NCI-H1694 (cell line): Measurements from ENCODE around the gene GPSM3.
"Not testable (repeated sequence)": the region's sequence is repeated elsewhere in the genome, so short reads cannot be mapped to it uniquely, and the experiment has no call there.

ENCODE experiments used
- DNase-seq: peaks from one replicate; lab custom pipeline; 2025; lab: John Stamatoyannopoulos, UW

The GPSM3 gene

GRCh38 chr6:32187009-32187709 lies 5.3 kb downstream of the GPSM3 start:
- DNase-seq = no peak

GRCh38 chr6:32186151-32186840 lies 6.1 kb downstream of the GPSM3 start:
- not testable (repeated sequence) for DNase-seq

- not testable (repeated sequence) for DNase-seq
Observed at GRCh38 chr6:32185681-32186131, 6.7 kb downstream of the GPSM3 start.

GRCh38 chr6:32184084-32184640 lies 8.3 kb downstream of the GPSM3 start, which contains the start of gene AGER:
Gene AGER, minus strand, starts transcription at chr6:32184253. Its CDS starts 31 bp downstream, at chr6:32184222.
- no peak for DNase-seq

GRCh38 chr6:32183483-32184083 lies 8.9 kb downstream of the GPSM3 start:
- DNase-seq = no peak

- no peak for DNase-seq
Observed at GRCh38 chr6:32183030-32183429, 9.4 kb downstream of the GPSM3 start.

GRCh38 chr6:32182555-32182981 lies 9.9 kb downstream of the GPSM3 start:
- DNase-seq = no peak

- no peak for DNase-seq
Observed at GRCh38 chr6:32181915-32182529, 10.4 kb downstream of the GPSM3 start.

GRCh38 chr6:32181148-32181702 lies 11.2 kb downstream of the GPSM3 start:
- DNase-seq = no peak

GRCh38 chr6:32179766-32180405 lies 12.6 kb downstream of the GPSM3 start:
- no peak for DNase-seq

GRCh38 chr6:32178547-32179440 lies 13.6 kb downstream of the GPSM3 start:
- no peak for DNase-seq

GRCh38 chr6:32177788-32178546 lies 14.5 kb downstream of the GPSM3 start, which contains the start of gene RNF5:
Gene RNF5, plus strand, starts transcription at chr6:32178405. Its CDS starts 107 bp downstream, at chr6:32178512.
- peak; percentile 99 for DNase-seq

GRCh38 chr6:32177183-32177787 lies 15.2 kb downstream of the GPSM3 start:
- peak; percentile 76 for DNase-seq

- no peak for DNase-seq
Observed at GRCh38 chr6:32176476-32177182, 15.8 kb downstream of the GPSM3 start.

GRCh38 chr6:32175711-32176475 lies 16.6 kb downstream of the GPSM3 start, which contains the start of gene AGPAT1:
Gene AGPAT1, minus strand, starts transcription at chr6:32176084. Its CDS starts 4,588 bp downstream, at chr6:32171496.
- DNase-seq = peak; percentile 86

GRCh38 chr6:32175322-32175710 lies 17.1 kb downstream of the GPSM3 start:
- DNase-seq = no peak

GRCh38 chr6:32174416-32174815 lies 18.0 kb downstream of the GPSM3 start:
- no peak for DNase-seq
